NCI-H446 (cell line): Measurements from ENCODE around the gene UCHL1.
"Not testable (repeated sequence)": the region's sequence is repeated elsewhere in the genome, so short reads cannot be mapped to it uniquely, and the experiment has no call there.

Experiments used
- DNase-seq, 2 experiments: peaks; one replicate each; lab custom pipeline; 2025; lab: John Stamatoyannopoulos, UW

Gene UCHL1

GRCh38 chr4:41290479-41290878, 33.8 kb downstream of the UCHL1 start:
- DNase-seq: no peak

GRCh38 chr4:41294445-41295062, 37.8 kb downstream of the UCHL1 start:
- DNase-seq: no peak

GRCh38 chr4:41296995-41297394, 40.3 kb downstream of the UCHL1 start:
- no peak for DNase-seq

GRCh38 chr4:41297832-41298231, 41.1 kb downstream of the UCHL1 start:
- DNase-seq: no peak

- no peak for DNase-seq
These were observed 42.8 kb downstream of the UCHL1 start for GRCh38 chr4:41299486-41299885.

GRCh38 chr4:41301137-41301536, 44.4 kb downstream of the UCHL1 start:
- no peak for DNase-seq

GRCh38 chr4:41303372-41304118, 46.8 kb downstream of the UCHL1 start:
- DNase-seq: no peak

- DNase-seq: no peak
These were observed 47.5 kb downstream of the UCHL1 start for GRCh38 chr4:41304221-41304620.

GRCh38 chr4:41305476-41305875, 48.7 kb downstream of the UCHL1 start:
- no peak for DNase-seq

- no peak for DNase-seq
These were observed 50.9 kb downstream of the UCHL1 start for GRCh38 chr4:41307638-41308037.

GRCh38 chr4:41308398-41308797, 51.7 kb downstream of the UCHL1 start:
- DNase-seq: no peak

GRCh38 chr4:41315426-41315825, 58.7 kb downstream of the UCHL1 start:
- not testable (repeated sequence) for DNase-seq

GRCh38 chr4:41315862-41316261, 59.1 kb downstream of the UCHL1 start:
- DNase-seq: no peak
